Kidney (tissue), 14 donors: ENCODE results near the gene ACADM. TPM values are rescaled to one million over a fixed set of nuclear protein-coding genes. Genes with fewer than 3 reads are reported as not detected.
"Not testable (repeated sequence)": the region's sequence is repeated elsewhere in the genome, so short reads cannot be mapped to it uniquely, and the experiment has no call there.

ENCODE experiments used
- DNase-seq, 5 donors: peaks; one replicate each; pipeline ENCODE4 v3.0.0-alpha.2; 2013 to 2020
- FAIRE-seq: peaks from 2 replicates; lab custom pipeline; 2012; peaks lifted over from hg19 to GRCh38; lab: Jason Lieb, UNC
- H3K27ac ChIP-seq, 2 donors: one replicate each; pipeline ENCODE4 v1.7.0; 2013; ENCODE audit warnings: low read depth in 2 of 2, low read length in 2 of 2, inconsistent platforms in 1 of 2
- H3K27me3 ChIP-seq: one replicate; pipeline ENCODE4 v1.7.1; 2013; ENCODE audit warnings: low read length, inconsistent platforms; ENCODE audit not compliant: control insufficient read depth, insufficient read depth
- H3K36me3 ChIP-seq, 3 donors: one replicate each; pipeline versions ENCODE4 v1.7.0 to v1.7.1; 2013; ENCODE audit warnings: low read length in 3 of 3, control low read depth in 1 of 3, inconsistent platforms in 1 of 3; ENCODE audit not compliant: insufficient read depth in 3 of 3, control insufficient read depth in 2 of 3
- H3K4me1 ChIP-seq, 3 donors: one replicate each; pipeline versions ENCODE4 v1.7.0 to v1.7.1; 2013; ENCODE audit warnings: low read length in 3 of 3, inconsistent platforms in 1 of 3, low read depth in 1 of 3; ENCODE audit not compliant: control insufficient read depth in 2 of 3, insufficient read depth in 2 of 3
- H3K4me3 ChIP-seq, 3 donors: one replicate each; pipeline versions ENCODE4 v1.7.0 to v1.8.1; 2013; ENCODE audit warnings: low read length in 3 of 3, control low read depth in 1 of 3, inconsistent platforms in 1 of 3
- H3K9ac ChIP-seq, 3 donors: one replicate each; pipeline versions ENCODE4 v1.7.0 to v1.7.1; 2013; ENCODE audit warnings: low read length in 3 of 3, control low read depth in 1 of 3, inconsistent platforms in 1 of 3
- H3K9me3 ChIP-seq, 3 donors: one replicate each; pipeline versions ENCODE4 v1.7.0 to v1.7.1; 2013; ENCODE audit warnings: low read length in 3 of 3, control low read depth in 1 of 3, inconsistent platforms in 1 of 3; ENCODE audit not compliant: control insufficient read depth in 2 of 3, insufficient read depth in 1 of 3
- intact Hi-C: fragments of 100-400 bp; cut with DNase I; formaldehyde crosslinking; loops from one replicate; pipeline ENCODE4 v1.11.1; 2022
- polyA plus RNA-seq: library from polyadenylated mRNA; stranded (reverse); fragments of 350-450 nt; fragmentation: Illumina TruSeq; extraction: RNeasy Lipid Tissue Mini Kit (QIAGEN cat#74804); gene quantifications from one replicate; pipeline ENCODE4 v1.2.3, GENCODE V29; 2014; ENCODE audit warnings: low read depth, low replicate concordance; ENCODE audit not compliant: insufficient read depth
- total RNA-seq: library from RNA; stranded (reverse); fragmentation: NEBNext Ultra II Directional; extraction: Animal tissue kit (Norgen Biotek cat#: 25700); gene quantifications from one replicate; pipeline ENCODE4 v1.2.1, GENCODE V29; 2021
- TF ChIP-seq, protein P1 (sequence below): IDR thresholded peaks from 3 replicates; pipeline ENCODE4 v1.5.1; 2012; ENCODE audit warnings: mild to moderate bottlenecking, moderate library complexity, borderline replicate concordance; ENCODE audit not compliant: insufficient read depth; ENCODE audit errors: extremely low read depth
- donor health status: control.
- donor health status: control.
- donor health status: control.
- donor health status: control.
- donor health status: control.
- donor health status: DM: yes; HTN: yes; CAD: no.
- donor health status: Normal renal cell carcinoma (clear cell type).

The ACADM gene
- total and polyA plus RNA-seq, 2 donors from 2014 or later, result 52.1 to 196 TPM

DNA sequence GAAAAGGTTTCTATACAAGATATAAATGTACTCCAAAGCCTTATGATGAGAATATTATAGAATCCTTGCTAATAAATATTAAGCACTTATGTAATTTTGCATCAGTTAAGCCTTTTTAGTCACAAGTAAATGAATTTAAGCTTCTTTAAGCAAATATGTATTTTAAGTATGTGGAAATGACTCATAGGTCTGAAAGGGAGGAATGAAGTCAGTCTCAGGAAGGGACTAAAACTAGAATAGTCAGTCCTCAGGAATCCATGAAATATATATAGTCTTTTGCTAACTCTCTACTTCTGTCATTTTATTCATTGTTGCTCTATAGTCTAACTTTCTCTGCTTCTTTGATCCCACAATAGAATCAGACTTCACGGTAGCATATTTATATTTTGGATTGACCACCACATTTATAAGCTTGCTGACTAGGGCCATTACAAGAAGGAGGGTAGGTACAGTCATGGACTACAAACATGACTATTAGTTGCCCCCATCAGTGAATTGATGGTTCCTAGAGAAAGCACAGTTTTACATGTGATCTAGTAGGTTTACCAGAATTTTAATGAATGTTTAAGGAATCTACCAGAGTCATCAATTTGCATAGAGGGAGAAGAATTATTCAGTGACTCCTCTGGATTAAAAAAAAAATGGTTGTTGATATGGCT, 41.3 kb downstream of the ACADM start:
- Histone ChIP-seq H3K4me3 (no peak overlapping the region), H3K4me1 (no peaks in the 10 kb centered on the region), H3K27me3 (no peaks in the 10 kb centered on the region), H3K9me3 (no peaks in the 10 kb centered on the region), H3K9ac (no peak overlapping the region), H3K27ac (no peak overlapping the region), H3K36me3 (no peaks in the 10 kb centered on the region)
- no peak for FAIRE-seq
- TF ChIP-seq, protein P1, sequence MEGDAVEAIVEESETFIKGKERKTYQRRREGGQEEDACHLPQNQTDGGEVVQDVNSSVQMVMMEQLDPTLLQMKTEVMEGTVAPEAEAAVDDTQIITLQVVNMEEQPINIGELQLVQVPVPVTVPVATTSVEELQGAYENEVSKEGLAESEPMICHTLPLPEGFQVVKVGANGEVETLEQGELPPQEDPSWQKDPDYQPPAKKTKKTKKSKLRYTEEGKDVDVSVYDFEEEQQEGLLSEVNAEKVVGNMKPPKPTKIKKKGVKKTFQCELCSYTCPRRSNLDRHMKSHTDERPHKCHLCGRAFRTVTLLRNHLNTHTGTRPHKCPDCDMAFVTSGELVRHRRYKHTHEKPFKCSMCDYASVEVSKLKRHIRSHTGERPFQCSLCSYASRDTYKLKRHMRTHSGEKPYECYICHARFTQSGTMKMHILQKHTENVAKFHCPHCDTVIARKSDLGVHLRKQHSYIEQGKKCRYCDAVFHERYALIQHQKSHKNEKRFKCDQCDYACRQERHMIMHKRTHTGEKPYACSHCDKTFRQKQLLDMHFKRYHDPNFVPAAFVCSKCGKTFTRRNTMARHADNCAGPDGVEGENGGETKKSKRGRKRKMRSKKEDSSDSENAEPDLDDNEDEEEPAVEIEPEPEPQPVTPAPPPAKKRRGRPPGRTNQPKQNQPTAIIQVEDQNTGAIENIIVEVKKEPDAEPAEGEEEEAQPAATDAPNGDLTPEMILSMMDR, result no peak
- intact Hi-C loops, result no loop called here
- DNase-seq, result no peak

DNA sequence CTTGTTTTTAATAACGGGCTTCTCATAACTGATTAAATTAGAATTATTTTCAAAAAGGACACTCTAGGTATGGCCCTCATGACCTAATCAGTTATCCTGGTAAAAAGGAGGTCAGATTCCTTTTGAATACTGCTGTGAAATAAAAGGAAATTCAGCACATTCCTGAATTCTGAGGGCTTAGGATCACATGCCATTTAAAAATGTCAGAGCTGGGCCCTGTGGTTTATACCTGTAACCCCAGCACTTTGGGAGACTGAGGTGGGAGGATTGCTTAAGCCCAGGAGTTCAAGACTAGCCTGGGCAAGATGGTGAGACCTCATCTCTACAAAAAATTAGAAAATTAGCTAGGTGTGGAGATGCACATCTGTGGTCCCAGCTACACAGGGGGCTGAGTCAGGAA, 43.5 kb downstream of the ACADM start:
- DNase-seq (no peak), FAIRE-seq (no peak)
- Histone ChIP-seq H3K4me1 (no peaks in the 10 kb centered on the region), H3K9me3 (no peaks in the 10 kb centered on the region), H3K9ac (no peak overlapping the region), H3K27ac (no peak overlapping the region), H3K4me3 (no peak overlapping the region), H3K36me3 (no peaks in the 10 kb centered on the region), H3K27me3 (no peaks in the 10 kb centered on the region)
- intact Hi-C loops, result no loop called here
- TF ChIP-seq, protein P1, result no peak

DNA sequence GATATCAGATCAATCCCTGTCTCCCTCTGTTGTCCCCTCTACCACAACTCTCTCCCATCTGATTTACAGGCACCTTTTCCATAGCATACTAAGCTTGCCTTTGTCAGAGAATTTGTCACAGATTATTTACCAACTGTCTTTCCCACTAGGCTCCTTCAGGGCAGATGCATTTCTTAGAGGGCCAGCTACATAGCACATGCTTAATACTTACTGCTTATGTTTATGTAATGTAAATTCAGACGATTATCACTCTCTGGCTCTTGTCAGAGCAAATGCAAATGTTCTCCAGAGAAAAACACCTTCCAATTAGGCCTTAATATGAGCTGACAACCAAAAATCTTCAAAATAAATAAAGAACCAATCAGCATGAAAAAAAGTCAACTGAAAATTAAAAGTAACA, 46.3 kb downstream of the ACADM start:
- DNase-seq (no peak), FAIRE-seq (no peak)
- Histone ChIP-seq H3K4me1 (no peaks in the 10 kb centered on the region), H3K4me3 (no peak overlapping the region), H3K27me3 (no peaks in the 10 kb centered on the region), H3K9me3 (no peaks in the 10 kb centered on the region), H3K27ac (no peak overlapping the region), H3K36me3 (no peaks in the 10 kb centered on the region), H3K9ac (no peak overlapping the region)
- TF ChIP-seq, protein P1, result no peak
- intact Hi-C loops, result no loop called here

DNA sequence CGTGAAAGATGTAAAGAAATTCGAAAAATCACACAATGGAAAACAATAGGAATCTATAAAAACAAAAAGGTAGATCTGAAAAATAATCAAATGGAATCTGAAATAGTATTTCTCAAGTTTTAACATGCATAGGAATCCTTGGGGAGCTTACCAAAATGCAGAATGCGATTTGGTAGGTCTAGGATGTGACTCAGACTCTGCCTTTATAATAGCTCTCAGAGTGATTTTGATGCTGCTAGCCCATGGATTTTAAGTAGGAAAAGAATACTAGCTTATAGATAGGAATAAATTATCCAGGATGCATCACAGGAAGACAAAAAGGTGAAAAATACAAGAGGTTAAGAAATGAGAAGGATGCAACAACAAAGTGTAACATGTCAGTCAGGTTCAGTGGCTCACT, 47.5 kb downstream of the ACADM start:
- Histone ChIP-seq H3K9ac (no peak overlapping the region), H3K36me3 (no peaks in the 10 kb centered on the region), H3K4me1 (no peaks in the 10 kb centered on the region), H3K9me3 (no peaks in the 10 kb centered on the region), H3K4me3 (no peak overlapping the region), H3K27me3 (no peaks in the 10 kb centered on the region), H3K27ac (no peak overlapping the region)
- FAIRE-seq (no peak), DNase-seq (no peak)
- intact Hi-C loops, result no loop called here
- TF ChIP-seq, protein P1, result no peak

DNA sequence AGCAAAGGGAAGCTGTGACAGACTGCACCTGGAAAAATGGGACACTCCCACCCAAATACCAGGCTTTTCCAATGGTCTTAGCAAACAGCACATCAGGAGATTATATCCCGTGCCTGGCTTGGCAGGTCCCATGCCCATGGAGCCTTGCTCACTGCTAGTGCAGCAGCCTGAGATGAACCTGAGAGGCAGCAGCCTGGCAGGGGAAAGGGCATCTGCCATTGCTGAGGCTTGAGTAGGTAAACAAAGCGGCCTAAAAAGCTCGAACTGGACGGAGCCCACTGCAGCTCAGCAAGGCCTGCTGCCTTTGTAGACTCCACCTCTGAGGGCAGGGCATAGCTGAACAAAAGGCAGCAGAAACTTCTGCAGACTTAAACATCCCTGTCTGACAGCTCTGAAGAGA, 53.3 kb downstream of the ACADM start:
- DNase-seq, result not testable (repeated sequence)

More for the DNA sequence above, 53.3 kb downstream of the ACADM start:
- H3K9me3 ChIP-seq, H3K9ac ChIP-seq, H3K4me3 ChIP-seq, FAIRE-seq, H3K27me3 ChIP-seq, H3K36me3 ChIP-seq, H3K4me1 ChIP-seq, H3K27ac ChIP-seq, intact Hi-C loops: not testable (repeated sequence)
